Loucy (cell line): Measurements from ENCODE around the gene PODXL.

Experiments
- H2AFZ ChIP-seq: fragments of 200-600 bp; sonication (generic); 2 replicates; pipeline ENCODE4 v1.6.0; 2016; ENCODE audit warnings: antibody characterized with exemption, mild to moderate bottlenecking, low read length, moderate library complexity
- H3F3A ChIP-seq: fragments of 200-600 bp; 2 replicates; pipeline ENCODE4 v1.6.0; 2016; ENCODE audit warnings: antibody characterized with exemption, low read depth, mild to moderate bottlenecking
- H3K27me3 ChIP-seq: fragments of 200-600 bp; sonication (generic); 2 replicates; pipeline ENCODE4 v1.6.1; 2014; ENCODE audit warnings: low read length, mild to moderate bottlenecking; ENCODE audit not compliant: insufficient read depth, poor library complexity, severe bottlenecking
- H3K36me3 ChIP-seq: fragments of 200-600 bp; sonication (generic); 2 replicates; pipeline ENCODE4 v1.6.1; 2016; ENCODE audit warnings: low read length; ENCODE audit not compliant: insufficient read depth
- H3K4me1 ChIP-seq: fragments of 200-600 bp; sonication (generic); 2 replicates; pipeline ENCODE4 v1.5.1; 2014; ENCODE audit warnings: low read length, mild to moderate bottlenecking; ENCODE audit not compliant: insufficient read depth, poor library complexity, severe bottlenecking
- H3K4me2 ChIP-seq: fragments of 200-600 bp; sonication (generic); 2 replicates; pipeline ENCODE4 v1.6.0; 2014; ENCODE audit warnings: antibody characterized with exemption, low read length, low read depth, mild to moderate bottlenecking; ENCODE audit not compliant: poor library complexity, severe bottlenecking
- H3K4me3 ChIP-seq: fragments of 200-600 bp; sonication (generic); 2 replicates; pipeline ENCODE4 v1.5.1; 2014; ENCODE audit warnings: low read length, mild to moderate bottlenecking, mixed read lengths; ENCODE audit not compliant: poor library complexity, severe bottlenecking
- H3K79me2 ChIP-seq: fragments of 200-600 bp; sonication (generic); 2 replicates; pipeline ENCODE4 v1.6.1; 2014; ENCODE audit warnings: low read length; ENCODE audit not compliant: insufficient read depth
- H3K9ac ChIP-seq: fragments of 200-600 bp; sonication (generic); 2 replicates; pipeline ENCODE4 v1.6.0; 2014; ENCODE audit warnings: mild to moderate bottlenecking, low read depth, low read length, moderate library complexity; ENCODE audit not compliant: poor library complexity, severe bottlenecking
- H3K9me2 ChIP-seq: fragments of 200-600 bp; sonication (generic); replicated peaks from 2 replicates; pipeline ENCODE4 v1.6.1; 2016; ENCODE audit warnings: low read depth, low read length, mixed read lengths
- H3K9me3 ChIP-seq: fragments of 200-600 bp; sonication (generic); 2 replicates; pipeline ENCODE4 v1.6.1; 2014; ENCODE audit warnings: mild to moderate bottlenecking, antibody characterized with exemption, low read length, low read depth; ENCODE audit not compliant: insufficient read depth
- H4K20me1 ChIP-seq: fragments of 200-600 bp; sonication (generic); 2 replicates; pipeline ENCODE4 v1.6.0; 2014; ENCODE audit warnings: antibody characterized with exemption, low read length, mild to moderate bottlenecking; ENCODE audit not compliant: insufficient read depth, poor library complexity, severe bottlenecking
- CTCF ChIP-seq: fragments of 200-600 bp; sonication (generic); conservative IDR thresholded peaks from 2 replicates; pipeline ENCODE4 v1.5.1; 2014; ENCODE audit warnings: mild to moderate bottlenecking, antibody characterized with exemption, low read length
- EZH2phosphoT487 ChIP-seq: fragments of 200-600 bp; IDR thresholded peaks from 2 replicates; pipeline ENCODE4 v1.6.1; 2018; ENCODE audit warnings: antibody characterized with exemption, mild to moderate bottlenecking, moderate library complexity, borderline replicate concordance

PODXL gene

GRCh38 chr7:131563918-131564317 is 7.5 kb upstream of the PODXL start:
- H3K27me3 ChIP-seq = no peaks in the 10 kb centered on the region
- no peak overlapping the region for H3K4me3 ChIP-seq
- H3K79me2 ChIP-seq = no peaks in the 10 kb centered on the region
- no peak overlapping the region for H3K4me2 ChIP-seq
- H3K9me2 ChIP-seq = no peaks in the 10 kb centered on the region
- no peak for TF ChIP-seq CTCF
- TF ChIP-seq EZH2phosphoT487 = no peak
- H4K20me1 ChIP-seq = no peaks in the 10 kb centered on the region
- H3K9ac ChIP-seq = no peak overlapping the region
- H3K4me1 ChIP-seq = no peaks in the 10 kb centered on the region
- H3K9me3 ChIP-seq = no peaks in the 10 kb centered on the region
- no peaks in the 10 kb centered on the region for H3F3A ChIP-seq
- H2AFZ ChIP-seq = no peak overlapping the region
- H3K36me3 ChIP-seq = no peaks in the 10 kb centered on the region

GRCh38 chr7:131562941-131563340 is 6.5 kb upstream of the PODXL start:
- Histone ChIP-seq H4K20me1 (no peaks in the 10 kb centered on the region), H3K79me2 (no peaks in the 10 kb centered on the region), H2AFZ (no peak overlapping the region), H3K4me1 (no peaks in the 10 kb centered on the region), H3K27me3 (no peaks in the 10 kb centered on the region), H3K9ac (no peak overlapping the region), H3K36me3 (no peaks in the 10 kb centered on the region), H3K9me3 (no peaks in the 10 kb centered on the region), H3K4me3 (no peak overlapping the region), H3K4me2 (no peak overlapping the region), H3K9me2 (no peaks in the 10 kb centered on the region), H3F3A (no peaks in the 10 kb centered on the region)
- TF ChIP-seq EZH2phosphoT487 (no peak), CTCF (no peak)

- no peaks in the 10 kb centered on the region for H3F3A ChIP-seq
- no peak overlapping the region for H3K4me2 ChIP-seq
- TF ChIP-seq EZH2phosphoT487 (no peak), CTCF (no peak)
- H3K9me2 ChIP-seq = no peaks in the 10 kb centered on the region
- H3K9ac ChIP-seq = no peak overlapping the region
- H3K27me3 ChIP-seq = no peaks in the 10 kb centered on the region
- H3K36me3 ChIP-seq = no peaks in the 10 kb centered on the region
- no peaks in the 10 kb centered on the region for H4K20me1 ChIP-seq
- H3K4me1 ChIP-seq = peaks cover 12% of the 10 kb centered on the region
- no peaks in the 10 kb centered on the region for H3K9me3 ChIP-seq
- no peaks in the 10 kb centered on the region for H3K79me2 ChIP-seq
- no peak overlapping the region for H2AFZ ChIP-seq
- H3K4me3 ChIP-seq = no peak overlapping the region
These were observed 3.6 kb upstream of the PODXL start for GRCh38 chr7:131560061-131560460.
